LoVo (cell line): Measurements from ENCODE around the gene TMEM235.

ENCODE experiments used
- DNase-seq: peaks from one replicate; pipeline ENCODE4 v3.0.0-alpha.2; 2016; ENCODE audit warnings: low spot score

Gene TMEM235

DNA sequence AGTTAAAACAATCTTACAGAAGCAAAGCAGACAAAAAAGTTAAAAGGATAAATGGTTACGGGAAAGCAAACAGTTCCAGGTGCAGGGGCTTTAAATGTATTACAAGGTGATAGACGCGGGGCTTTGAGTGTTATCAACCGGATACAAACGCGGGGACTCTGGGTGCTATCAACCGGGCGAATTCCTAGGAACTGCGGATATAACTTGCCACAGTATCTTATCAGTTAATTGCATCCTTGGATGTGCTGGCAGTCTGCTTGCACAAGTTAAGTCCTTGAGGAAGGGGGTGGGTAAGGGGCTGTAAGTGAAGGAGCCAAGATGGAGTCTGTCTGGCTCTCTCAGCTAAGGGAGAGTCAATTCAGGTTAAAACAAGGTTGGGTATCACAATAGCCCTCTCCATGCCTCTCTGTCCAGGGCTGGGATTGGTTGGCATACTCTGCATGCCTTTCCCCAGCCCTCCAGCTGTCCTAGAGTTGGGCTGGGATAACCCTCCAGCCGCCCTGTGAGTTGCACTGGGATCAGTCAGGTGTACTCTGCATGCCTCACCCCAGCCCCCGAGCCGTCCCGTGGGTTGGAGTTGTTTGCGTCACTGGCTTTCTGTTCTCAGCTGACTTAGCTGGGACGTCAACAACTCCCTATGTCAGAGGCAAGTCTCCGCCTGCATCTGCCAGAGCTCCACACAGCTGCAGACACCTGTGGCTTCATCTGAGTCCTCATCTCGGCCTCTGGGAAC, 40.9 kb downstream of the TMEM235 start:
- peak; percentile 2 for DNase-seq

GRCh38 chr17:78272914-78273258, 41.5 kb downstream of the TMEM235 start:
- DNase-seq: no peak

DNA sequence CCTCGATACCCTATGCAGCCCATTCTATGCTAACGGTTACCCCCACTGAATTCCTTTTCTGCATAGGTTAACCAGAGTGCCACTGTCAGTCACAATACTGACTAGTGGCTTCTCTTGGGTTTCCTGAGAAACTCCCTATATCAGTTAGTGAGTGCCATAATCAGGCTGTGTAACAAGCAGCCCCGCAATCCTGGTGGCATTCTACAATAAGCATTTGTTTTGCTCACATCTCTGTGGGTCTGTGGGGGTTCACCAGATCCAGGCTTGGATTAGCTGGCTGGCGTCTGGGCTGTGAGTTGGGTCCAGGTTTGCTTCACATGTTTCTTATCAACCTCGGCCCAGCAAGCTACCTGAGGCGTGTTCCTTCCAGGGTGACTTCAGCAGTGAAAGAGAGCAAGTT, 42.4 kb downstream of the TMEM235 start:
- DNase-seq: no peak

DNA sequence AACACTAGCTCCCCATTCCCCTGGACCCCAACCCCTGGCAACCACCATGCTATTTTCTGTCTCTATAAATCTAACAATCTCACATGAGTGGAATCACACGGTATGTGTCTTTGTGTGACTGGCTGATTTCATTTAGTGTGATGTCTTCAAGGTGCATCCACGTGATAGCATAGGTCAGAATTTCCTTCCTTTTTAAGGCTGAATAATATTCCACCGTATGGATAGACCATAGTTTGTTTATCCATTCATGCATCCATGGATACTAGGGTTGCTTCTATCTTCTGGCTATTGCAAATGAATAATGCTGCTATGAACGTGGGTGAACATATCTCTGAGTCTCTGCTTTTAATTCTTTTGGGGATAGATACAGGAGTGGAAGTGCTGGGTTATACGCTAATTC, 43.9 kb downstream of the TMEM235 start:
- DNase-seq: no peak

DNA sequence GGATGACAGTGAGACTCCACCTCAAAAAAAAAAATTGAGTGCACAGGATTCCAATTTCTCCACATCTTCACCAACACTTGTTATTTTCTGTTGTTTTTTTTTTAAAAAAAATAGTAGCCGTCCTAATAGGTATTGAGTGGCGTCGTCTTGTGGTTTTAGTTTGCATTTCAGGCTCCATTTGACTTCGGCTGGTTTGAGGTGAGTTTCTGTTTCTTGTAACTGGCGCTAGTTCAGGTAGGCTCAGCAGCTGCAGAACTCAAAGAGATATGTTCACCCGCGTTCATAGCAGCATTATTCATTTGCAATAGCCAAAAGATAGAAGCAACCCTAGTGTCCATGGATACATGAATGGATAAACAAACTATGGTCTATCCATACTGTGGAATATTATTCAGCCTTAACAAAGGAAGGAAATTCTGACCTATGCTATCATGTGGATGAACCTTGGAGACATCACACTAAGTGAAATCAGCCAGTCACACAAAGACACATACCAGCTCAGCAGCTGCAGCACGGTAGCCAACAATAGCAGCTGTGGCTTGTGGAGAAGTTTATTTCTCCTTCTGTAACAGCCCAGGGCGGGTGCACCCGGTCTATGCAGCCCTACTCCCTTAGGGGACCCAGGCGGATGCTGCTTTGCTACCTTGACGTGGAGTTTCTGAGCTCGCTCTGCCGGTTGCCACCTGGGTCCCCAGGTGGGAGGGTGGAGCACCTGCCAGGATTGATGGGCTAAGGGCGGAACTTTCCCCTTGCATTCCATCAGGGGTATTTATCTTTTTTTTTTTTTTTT, 44.9 kb downstream of the TMEM235 start:
- no peak for DNase-seq

- no peak for DNase-seq
Measured at GRCh38 chr17:78278139-78278741, 46.8 kb downstream of the TMEM235 start.

GRCh38 chr17:78279360-78279990, 48.0 kb downstream of the TMEM235 start:
- DNase-seq: no peak

- no peak for DNase-seq
Measured at GRCh38 chr17:78281249-78281845, 49.9 kb downstream of the TMEM235 start.

DNA sequence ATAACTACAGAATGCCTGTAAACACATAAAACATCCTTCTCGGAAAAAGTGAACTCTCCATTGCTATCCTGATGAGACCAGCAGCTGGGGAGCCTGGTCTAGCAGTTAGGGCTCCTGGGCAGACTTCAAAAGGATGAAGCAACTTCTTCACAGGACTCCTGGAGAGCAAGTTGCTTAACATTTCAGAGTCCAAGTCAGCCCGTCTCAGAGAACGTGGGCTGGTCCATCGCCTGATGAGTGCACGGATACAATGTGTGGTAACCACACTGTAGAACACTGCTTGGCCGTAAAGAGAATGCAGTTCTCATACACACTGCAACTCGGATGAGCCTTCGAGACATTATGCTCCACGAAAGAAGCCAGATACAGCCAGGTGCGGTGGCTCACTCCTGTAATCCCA, 52.7 kb downstream of the TMEM235 start:
- DNase-seq: no peak

DNA sequence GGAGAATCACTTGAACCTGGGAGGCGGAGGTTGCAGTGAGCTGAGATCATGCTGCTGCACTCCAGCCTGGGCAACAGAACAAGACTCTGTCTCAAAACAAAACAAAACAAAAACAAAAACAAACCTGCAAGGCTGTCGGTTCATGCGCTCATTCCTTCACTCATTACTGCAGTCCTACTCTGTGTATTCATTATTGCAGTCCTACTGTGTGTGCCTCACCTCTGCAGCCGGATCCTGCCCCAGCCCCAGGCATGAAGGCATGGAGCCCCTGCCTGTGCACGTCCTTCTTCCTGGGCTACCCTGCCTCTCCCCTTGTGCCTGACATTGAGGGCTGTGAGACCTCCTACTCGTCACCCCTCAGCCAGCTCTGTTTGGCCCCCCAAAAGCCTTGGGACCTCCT, 57.6 kb downstream of the TMEM235 start:
- no peak for DNase-seq

DNA sequence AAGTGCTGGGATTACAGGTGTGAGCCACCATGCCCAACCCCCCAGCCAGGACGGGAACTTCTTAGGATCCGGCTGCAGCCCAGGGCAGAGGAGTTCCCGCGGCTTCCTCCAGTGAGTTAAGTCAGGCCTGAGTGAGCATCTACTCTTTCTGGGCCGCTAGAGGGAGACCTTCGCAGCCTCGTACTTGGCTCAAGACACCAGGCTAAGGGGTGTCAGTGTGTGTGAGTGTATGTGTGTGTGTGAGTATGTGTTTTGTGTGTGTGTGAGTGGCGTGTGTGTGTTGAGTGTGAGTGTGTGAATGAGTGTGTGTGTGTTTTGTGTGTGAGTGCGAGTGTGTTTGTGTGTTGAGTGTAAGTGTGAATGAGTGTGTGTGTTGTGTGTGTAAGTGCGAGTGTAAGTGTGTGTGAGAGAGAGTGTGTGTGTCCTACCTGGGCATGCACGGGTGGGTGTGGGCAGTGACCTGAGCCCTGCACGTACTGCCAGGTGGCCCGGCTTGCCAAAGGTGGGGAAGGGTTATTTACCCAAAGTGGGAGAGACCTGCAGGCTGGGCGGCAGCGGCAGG, 58.5 kb downstream of the TMEM235 start:
- peak; percentile 83 for DNase-seq
